PC-9 (cell line): Measurements from ENCODE around the gene SNRNP70. TPM values are rescaled to one million over a fixed set of nuclear protein-coding genes. Genes with fewer than 3 reads are reported as not detected.
A peak's percentile ranks its signal among the peaks of the same experiment; 100 is the strongest.

Experiments used
- BruUV-seq: library from RNA; stranded (reverse); fragments of 400-500 nt; replicated peaks from 2 replicates; lab custom pipeline; 2021; lab: Mats Ljungman, UMichigan
- CTCF ChIA-PET: fragments of 300-600 bp; sonication (Branson Sonifier 250); formaldehyde crosslinking; loops from one replicate; lab custom pipeline; 2022; ENCODE audit warnings: antibody characterized with exemption; lab: Charles Lee
- POLR2A ChIA-PET: fragments of 300-600 bp; sonication (Branson Sonifier 250); formaldehyde crosslinking; loops from one replicate; lab custom pipeline; 2022; ENCODE audit warnings: antibody characterized with exemption; ENCODE audit not compliant: unreplicated experiment; lab: Charles Lee
- DNase-seq, 2 experiments: peaks; one replicate each; pipeline versions ENCODE4 v3.0.0 to v3.0.0-alpha.2; 2015 to 2022; ENCODE audit warnings: mixed read lengths in 1 of 2
- H2AFZ ChIP-seq: fragments of 200-600 bp; sonication (generic); 2 replicates; pipeline ENCODE4 v1.8.1; 2017; ENCODE audit warnings: antibody characterized with exemption
- H3F3A ChIP-seq: fragments of 200-600 bp; sonication (generic); 2 replicates; pipeline ENCODE4 v1.8.1; 2017; ENCODE audit warnings: antibody characterized with exemption, mild to moderate bottlenecking, low read depth; ENCODE audit not compliant: insufficient read depth
- H3K27ac ChIP-seq: fragments of 200-600 bp; sonication (generic); 2 replicates; pipeline ENCODE4 v1.6.1; 2016; ENCODE audit warnings: mixed run types
- H3K27me3 ChIP-seq: fragments of 200-600 bp; sonication (generic); 2 replicates; pipeline ENCODE4 v1.6.1; 2016; ENCODE audit warnings: low read depth, mixed run types; ENCODE audit not compliant: insufficient read depth
- H3K36me3 ChIP-seq: fragments of 200-600 bp; sonication (generic); 2 replicates; pipeline ENCODE4 v1.6.1; 2016; ENCODE audit warnings: low read depth, mixed run types
- H3K4me1 ChIP-seq: fragments of 200-600 bp; sonication (generic); replicated peaks from 2 replicates; pipeline ENCODE4 v1.6.1; 2016; ENCODE audit warnings: mixed run types; ENCODE audit not compliant: insufficient read depth
- H3K4me2 ChIP-seq: fragments of 200-600 bp; sonication (generic); 2 replicates; pipeline ENCODE4 v1.6.1; 2017; ENCODE audit warnings: mixed run types
- H3K4me3 ChIP-seq: fragments of 200-600 bp; sonication (generic); 2 replicates; pipeline ENCODE4 v1.6.1; 2016; ENCODE audit warnings: mixed run types
- H3K79me2 ChIP-seq: fragments of 200-600 bp; sonication (generic); 2 replicates; pipeline ENCODE4 v1.6.1; 2017; ENCODE audit warnings: low read depth, mixed run types
- H3K9me2 ChIP-seq: fragments of 200-600 bp; sonication (generic); 2 replicates; pipeline ENCODE4 v1.8.1; 2017; ENCODE audit warnings: mild to moderate bottlenecking; ENCODE audit not compliant: insufficient read depth
- H3K9me3 ChIP-seq: fragments of 200-600 bp; sonication (generic); 2 replicates; pipeline ENCODE4 v1.8.1; 2016; ENCODE audit warnings: low read depth; ENCODE audit not compliant: insufficient read depth
- H4K20me1 ChIP-seq: fragments of 200-600 bp; sonication (generic); 2 replicates; pipeline ENCODE4 v1.8.1; 2017; ENCODE audit not compliant: insufficient read depth
- EZH2 ChIP-seq: fragments of 200-600 bp; sonication (generic); IDR thresholded peaks from 2 replicates; pipeline ENCODE4 v1.8.0; 2017; ENCODE audit warnings: antibody characterized with exemption, low read depth
- intact Hi-C: fragments of 100-400 bp; cut with micrococcal nuclease; formaldehyde crosslinking; loops from one replicate; pipeline ENCODE4 v1.10.0; 2022; ENCODE audit not compliant: unreplicated experiment
- total RNA-seq: library from RNA; stranded (reverse); gene quantifications from 2 replicates; pipeline ENCODE4 v1.2.3, GENCODE V29; 2021
- TF ChIP-seq, protein P1 (sequence below): fragments of 200-600 bp; sonication (generic); conservative IDR thresholded peaks from 2 replicates; pipeline ENCODE4 v1.6.1; 2017; ENCODE audit warnings: mixed run types, antibody characterized with exemption, mild to moderate bottlenecking, moderate library complexity

Gene SNRNP70
- total RNA-seq, 1 experiment from 2014 or later = 199 TPM

GRCh38 chr19:49084206-49085019, 838 bp upstream of the SNRNP70 start:
- H3F3A ChIP-seq = peaks cover 12% of the 10 kb centered on the region; the same call in 1 of the 2 replicates
- BruUV-seq = TSS peak; percentile 96
- intact Hi-C loops = no loop called here
- POLR2A ChIA-PET = no interaction called here
- no peaks in the 10 kb centered on the region for H3K27me3 ChIP-seq
- H3K9me2 ChIP-seq = no peaks in the 10 kb centered on the region
- 0 out of 2 replicates have a peak overlapping the region, but pooled peaks have one; percentile 14 for H3K27ac ChIP-seq
- peak overlapping the region; percentile 77 for H3K4me3 ChIP-seq
- peaks cover 15% of the 10 kb centered on the region for H3K4me1 ChIP-seq
- peaks cover 16% of the 10 kb centered on the region for H3K36me3 ChIP-seq
- peak overlapping the region; percentile 78 for H3K4me2 ChIP-seq
- H2AFZ ChIP-seq = peak overlapping the region; percentile 90
- H3K9me3 ChIP-seq = no peaks in the 10 kb centered on the region
- H4K20me1 ChIP-seq = peaks cover 38% of the 10 kb centered on the region
- DNase-seq = no peak
- H3K79me2 ChIP-seq = peaks cover 42% of the 10 kb centered on the region
- no peak for TF ChIP-seq EZH2
- CTCF ChIA-PET = no interaction called here

- ChIA-PET CTCF (no interaction called here), POLR2A (interaction anchor here (0.6 kb wide), 1 partner anchor 86 kb away, joined by 7 read pairs; no protein-coding TSS in a partner anchor)
- no peaks in the 10 kb centered on the region for H3K9me2 ChIP-seq
- H3K79me2 ChIP-seq = peaks cover 56% of the 10 kb centered on the region
- H3K27me3 ChIP-seq = no peaks in the 10 kb centered on the region
- peak overlapping the region; percentile 79 for H2AFZ ChIP-seq
- peak overlapping the region; percentile 77 for H3K4me3 ChIP-seq
- H3K4me1 ChIP-seq = peaks cover 15% of the 10 kb centered on the region
- TF ChIP-seq, protein P1, sequence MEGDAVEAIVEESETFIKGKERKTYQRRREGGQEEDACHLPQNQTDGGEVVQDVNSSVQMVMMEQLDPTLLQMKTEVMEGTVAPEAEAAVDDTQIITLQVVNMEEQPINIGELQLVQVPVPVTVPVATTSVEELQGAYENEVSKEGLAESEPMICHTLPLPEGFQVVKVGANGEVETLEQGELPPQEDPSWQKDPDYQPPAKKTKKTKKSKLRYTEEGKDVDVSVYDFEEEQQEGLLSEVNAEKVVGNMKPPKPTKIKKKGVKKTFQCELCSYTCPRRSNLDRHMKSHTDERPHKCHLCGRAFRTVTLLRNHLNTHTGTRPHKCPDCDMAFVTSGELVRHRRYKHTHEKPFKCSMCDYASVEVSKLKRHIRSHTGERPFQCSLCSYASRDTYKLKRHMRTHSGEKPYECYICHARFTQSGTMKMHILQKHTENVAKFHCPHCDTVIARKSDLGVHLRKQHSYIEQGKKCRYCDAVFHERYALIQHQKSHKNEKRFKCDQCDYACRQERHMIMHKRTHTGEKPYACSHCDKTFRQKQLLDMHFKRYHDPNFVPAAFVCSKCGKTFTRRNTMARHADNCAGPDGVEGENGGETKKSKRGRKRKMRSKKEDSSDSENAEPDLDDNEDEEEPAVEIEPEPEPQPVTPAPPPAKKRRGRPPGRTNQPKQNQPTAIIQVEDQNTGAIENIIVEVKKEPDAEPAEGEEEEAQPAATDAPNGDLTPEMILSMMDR = 0 out of 2 replicates have a peak, but pooled peaks have one; percentile 15
- TF ChIP-seq EZH2 = no peak
- H3K4me2 ChIP-seq = peak overlapping the region; percentile 100
- no peaks in the 10 kb centered on the region for H3K9me3 ChIP-seq
- H3F3A ChIP-seq = peaks cover 20% of the 10 kb centered on the region; the same call in 1 of the 2 replicates
- peak overlapping the region; percentile 41; the same call in 1 of the 2 replicates for H3K27ac ChIP-seq
- intact Hi-C loops = no loop called here
- no peak for DNase-seq
- peaks cover 53% of the 10 kb centered on the region for H4K20me1 ChIP-seq
- no TSS peak for BruUV-seq
- peaks cover 31% of the 10 kb centered on the region for H3K36me3 ChIP-seq
Observed at GRCh38 chr19:49085868-49086232, 599 bp downstream of the SNRNP70 start.

- Histone ChIP-seq H3K9me3 (no peaks in the 10 kb centered on the region), H3K27ac (no peak overlapping the region), H3K9me2 (no peaks in the 10 kb centered on the region), H3K27me3 (no peaks in the 10 kb centered on the region), H3K4me1 (peaks cover 15% of the 10 kb centered on the region), H4K20me1 (peaks cover 57% of the 10 kb centered on the region), H3K4me2 (peak overlapping the region; percentile 100), H3K4me3 (peak overlapping the region; percentile 77), H3F3A (peaks cover 24% of the 10 kb centered on the region; the same call in 1 of the 2 replicates), H3K79me2 (peaks cover 60% of the 10 kb centered on the region), H3K36me3 (peaks cover 34% of the 10 kb centered on the region), H2AFZ (no peak overlapping the region)
- intact Hi-C loops = no loop called here
- DNase-seq = no peak
- TF ChIP-seq, protein P1 = no peak
- no peak for TF ChIP-seq EZH2
- ChIA-PET CTCF (no interaction called here), POLR2A (interaction anchor here (0.6 kb wide), 1 partner anchor 87 kb away, joined by 7 read pairs; no protein-coding TSS in a partner anchor)
- BruUV-seq = no TSS peak
Observed at GRCh38 chr19:49086296-49086695, 1.0 kb downstream of the SNRNP70 start.
